ENCODE results near the gene PIEZO2. TPM values are rescaled to one million over a fixed set of nuclear protein-coding genes. Genes with fewer than 3 reads are reported as not detected.

The PIEZO2 gene
- total and polyA plus RNA-seq, 2 of the 8 experiments (the other 6 are each of a cell fraction or from before 2014, with no cell fraction given), result 4.7 to 16.5 TPM

- H3K36me3 ChIP-seq (ENCODE audit: control insufficient read depth in 2 of 4, insufficient read depth in 4 of 4, low read length in 3 of 4), result no peaks in the 10 kb centered on the region
- H3K4ac ChIP-seq (replicated peaks; ENCODE audit: insufficient read length, low read depth, low read length), result no peak overlapping the region
- H3K14ac ChIP-seq (ENCODE audit: insufficient read length), result no peak overlapping the region
- no peaks in the 10 kb centered on the region for H3K23me2 ChIP-seq (ENCODE audit: low read depth, low read length)
- no peaks in the 10 kb centered on the region; the same call in 1 of the 2 replicates for H3K79me1 ChIP-seq (ENCODE audit: low read depth, low read length)
- no peak overlapping the region for H2BK5ac ChIP-seq (ENCODE audit: low read depth, low read length)
- CTCF ChIA-PET (ENCODE audit: partially characterized antibody), result no interaction called here
- H4K91ac ChIP-seq (replicated peaks; ENCODE audit: insufficient read length, low read length), result no peak overlapping the region
- no peak for FAIRE-seq
- no peaks in the 10 kb centered on the region for H4K20me1 ChIP-seq (replicated peaks in 1 of 2; ENCODE audit: control insufficient read depth in 1 of 2, insufficient read depth in 2 of 2, low read length in 2 of 2)
- H3K4me2 ChIP-seq (ENCODE audit: insufficient read depth in 1 of 2, low read depth in 2 of 2, low read length in 2 of 2), result no peak overlapping the region
- no peak overlapping the region for H2AFZ ChIP-seq (ENCODE audit: low read length)
- H2BK120ac ChIP-seq (replicated peaks; ENCODE audit: low read depth, low read length), result no peak overlapping the region
- 94% methylated on average over 2 of the region's 2 CpGs; no CpG with 5 or more reads in 1 of the 2 experiments for WGBS, 2 experiments (ENCODE audit: extremely low coverage in 1 of 2, insufficient coverage in 1 of 2, insufficient read length in 1 of 2, insufficient replicate concordance in 2 of 2, low coverage in 1 of 2, low lambda C conversion rate in 2 of 2, missing lambda C conversion rate in 1 of 2)
- no peak overlapping the region for H3K27ac ChIP-seq (ENCODE audit: low read depth, low read length)
- no peak overlapping the region for H3K56ac ChIP-seq (replicated peaks; ENCODE audit: insufficient read length, low read depth, low read length)
- H3K18ac ChIP-seq (ENCODE audit: extremely low read depth, low read length), result no peak overlapping the region
- no peak overlapping the region for H2AK5ac ChIP-seq (ENCODE audit: low read depth, low read length)
- no peaks in the 10 kb centered on the region; a peak in 1 of 4 replicates for H3K9me3 ChIP-seq (ENCODE audit: insufficient read depth in 2 of 2, low read depth in 1 of 2, low read length in 1 of 2)
- POLR2A ChIA-PET (ENCODE audit: partially characterized antibody), result no interaction called here
- H3K9ac ChIP-seq (replicated peaks in 1 of 4; ENCODE audit: extremely low read depth in 1 of 4, low read depth in 3 of 4, low read length in 3 of 4), result no peak overlapping the region
- H3K23ac ChIP-seq (ENCODE audit: insufficient read length), result no peak overlapping the region
- no peaks in the 10 kb centered on the region for H3K27me3 ChIP-seq (replicated peaks in 1 of 4; ENCODE audit: control insufficient read depth in 3 of 4, extremely low read depth in 1 of 4, insufficient read depth in 3 of 4, low read length in 3 of 4)
- DNase-seq (ENCODE audit: low read depth in 1 of 2, low spot score in 2 of 2), result no peak
- H4K8ac ChIP-seq (ENCODE audit: extremely low read depth, insufficient read depth, low read length), result no peak overlapping the region
- H4K5ac ChIP-seq (ENCODE audit: insufficient read length, low read depth, low read length), result no peak overlapping the region
- no peaks in the 10 kb centered on the region for H3K4me1 ChIP-seq (replicated peaks in 1 of 4; ENCODE audit: control insufficient read depth in 3 of 4, insufficient read depth in 4 of 4, low read length in 3 of 4)
- no peak overlapping the region for H2BK20ac ChIP-seq (ENCODE audit: low read length)
- no peak overlapping the region for H2BK12ac ChIP-seq (ENCODE audit: low read depth, low read length)
- H3K79me2 ChIP-seq (ENCODE audit: control insufficient read depth in 1 of 2, insufficient read depth in 2 of 2, low read length in 2 of 2), result no peaks in the 10 kb centered on the region
- TF ChIP-seq CTCF (IDR thresholded peaks at IDR 0.05; ENCODE audit: control extremely low read depth in 1 of 3, insufficient read depth in 1 of 3, low read depth in 1 of 3, low read length in 3 of 3) (no peak), HDAC2 (IDR thresholded peaks at IDR 0.05; ENCODE audit: borderline replicate concordance in 1 of 2, low read depth in 2 of 2, low read length in 2 of 2) (no peak), SIRT6 (IDR thresholded peaks at IDR 0.05; ENCODE audit: low read length) (no peak), GTF2F1 (IDR thresholded peaks at IDR 0.05; ENCODE audit: borderline replicate concordance, low read depth, low read length) (no peak), POLR2AphosphoS5 (IDR thresholded peaks at IDR 0.05; ENCODE audit: low read depth, low read length) (no peak)
- H3K4me3 ChIP-seq (ENCODE audit: extremely low read depth in 1 of 4, insufficient read depth in 2 of 4, low read depth in 3 of 4, low read length in 4 of 4), result no peak overlapping the region
- no peak overlapping the region for H2BK15ac ChIP-seq (ENCODE audit: low read length)
Observed at GRCh38 chr18:11113937-11114336, 35.4 kb downstream of the PIEZO2 start.
